CD4-positive, alpha-beta memory T cell (primary cell): ENCODE measurements around the gene PLPPR4. TPM values are rescaled to one million over a fixed set of nuclear protein-coding genes. Genes with fewer than 3 reads are reported as not detected.
A peak's percentile ranks its signal among the peaks of the same experiment; 100 is the strongest.

Experiments
- CTCF ChIA-PET: fragments of 350-600 bp; sonication (Branson Sonifier 250); formaldehyde crosslinking; loops from one replicate; lab custom pipeline; 2021; ENCODE audit warnings: inconsistent platforms; ENCODE audit not compliant: partially characterized antibody; lab: Charles Lee
- POLR2A ChIA-PET: fragments of 350-600 bp; sonication (Branson Sonifier 250); formaldehyde crosslinking; loops from one replicate; lab custom pipeline; 2021; ENCODE audit not compliant: partially characterized antibody; lab: Charles Lee
- DNase-seq, 5 donors: peaks; one replicate each; pipeline versions ENCODE4 v3.0.0 to v3.0.0-alpha.2; 2020 to 2022; ENCODE audit warnings: mixed read lengths in 1 of 5
- H3K27ac ChIP-seq: one replicate; pipeline ENCODE4 v1.7.0; 2013; ENCODE audit warnings: low read depth, low read length
- H3K27me3 ChIP-seq: 2 replicates; pipeline ENCODE4 v1.7.0; 2013; ENCODE audit warnings: mild to moderate bottlenecking, low read length, moderate library complexity; ENCODE audit not compliant: insufficient read depth
- H3K36me3 ChIP-seq: 2 replicates; pipeline ENCODE4 v1.7.0; 2013; ENCODE audit warnings: mild to moderate bottlenecking, low read length, moderate library complexity; ENCODE audit not compliant: insufficient read depth
- H3K4me1 ChIP-seq: 2 replicates; pipeline ENCODE4 v1.7.0; 2013; ENCODE audit warnings: mild to moderate bottlenecking, low read length, moderate library complexity; ENCODE audit not compliant: insufficient read depth
- H3K4me3 ChIP-seq, 2 donors: one replicate each; pipeline ENCODE4 v1.7.0; 2013; ENCODE audit warnings: low read length in 2 of 2, mild to moderate bottlenecking in 1 of 2
- H3K9me3 ChIP-seq, 2 donors: one replicate each; pipeline ENCODE4 v1.7.0; 2013; ENCODE audit warnings: low read length in 2 of 2, control low read depth in 1 of 2; ENCODE audit not compliant: control insufficient read depth in 1 of 2
- H3K27ac Mint-ChIP-seq, 7 donors: one replicate each; pipeline ENCODE4 v1.8.0; 2020 to 2021; ENCODE audit warnings: mixed read lengths in 7 of 7, mild to moderate bottlenecking in 6 of 7, inconsistent platforms in 3 of 7, moderate library complexity in 3 of 7
- H3K27me3 Mint-ChIP-seq, 2 donors: one replicate each; pipeline ENCODE4 v1.8.0; 2020 to 2021; ENCODE audit warnings: mixed read lengths in 2 of 2
- H3K36me3 Mint-ChIP-seq, 2 donors: one replicate each; pipeline ENCODE4 v1.8.0; 2020 to 2021; ENCODE audit warnings: mixed read lengths in 2 of 2, inconsistent platforms in 1 of 2, mild to moderate bottlenecking in 1 of 2
- H3K4me1 Mint-ChIP-seq, 4 donors: one replicate each; pipeline ENCODE4 v1.8.0; 2020 to 2021; ENCODE audit warnings: mixed read lengths in 4 of 4, mild to moderate bottlenecking in 1 of 4
- H3K4me3 Mint-ChIP-seq, 8 donors: one replicate each; pipeline ENCODE4 v1.8.0; 2020 to 2021; ENCODE audit warnings: mixed read lengths in 8 of 8, mild to moderate bottlenecking in 7 of 8, moderate library complexity in 6 of 8, inconsistent platforms in 3 of 8
- H3K9me3 Mint-ChIP-seq, 8 donors: one replicate each; pipeline ENCODE4 v1.8.0; 2020 to 2021; ENCODE audit warnings: mixed read lengths in 8 of 8, mild to moderate bottlenecking in 5 of 8, inconsistent platforms in 3 of 8, moderate library complexity in 1 of 8
- intact Hi-C: fragments of 100-400 bp; cut with micrococcal nuclease; formaldehyde crosslinking; loops from one replicate; pipeline ENCODE4 v1.15.1; 2023
- polyA plus RNA-seq, 2 donors: library from polyadenylated mRNA; unstranded; fragments of 300-500 nt; fragmentation: Illumina TruSeq; gene quantifications; one replicate each; pipeline ENCODE4 v1.2.3, GENCODE V29; 2021
- total RNA-seq, 2 experiments: library from RNA; stranded (reverse); gene quantifications; one replicate each; pipeline ENCODE4 v1.2.3, GENCODE V29; 2021

Gene PLPPR4
- total and polyA plus RNA-seq, 4 experiments from 2014 or later = not detected

DNA sequence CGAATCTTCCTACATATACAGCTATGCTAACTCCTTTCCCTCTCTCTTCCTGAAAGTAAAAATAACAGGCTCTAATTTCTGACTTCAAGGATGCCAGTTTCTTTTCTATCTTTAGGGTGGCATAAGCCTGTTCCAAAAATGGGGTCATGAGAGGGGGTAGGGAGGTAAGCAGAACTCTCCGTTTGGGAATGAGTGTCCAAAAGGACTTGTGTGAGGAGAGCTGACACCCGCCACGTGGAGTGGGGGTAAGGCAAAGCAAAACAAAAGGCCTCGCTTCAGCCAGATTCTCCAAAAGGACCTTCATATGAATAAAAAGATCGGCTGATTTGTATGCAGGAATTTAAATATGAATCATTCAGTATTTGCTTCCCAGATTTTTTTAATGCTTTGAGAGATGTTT lies 28.6 kb downstream of the PLPPR4 start:
- ChIA-PET POLR2A (no interaction called here), CTCF (no interaction called here)
- Histone ChIP-seq H3K4me1 (no peaks in the 10 kb centered on the region), H3K27ac (no peak overlapping the region), H3K9me3 (no peaks in the 10 kb centered on the region), H3K27me3 (no peaks in the 10 kb centered on the region), H3K4me3 (no peak overlapping the region), H3K36me3 (no peaks in the 10 kb centered on the region)
- H3K36me3 Mint-ChIP-seq = no peaks in the 10 kb centered on the region
- no peaks in the 10 kb centered on the region for H3K4me1 Mint-ChIP-seq
- no peak overlapping the region for H3K4me3 Mint-ChIP-seq
- intact Hi-C loops = no loop called here
- peaks cover 0 to 4% of the 10 kb centered on the region in 2 donors for H3K27me3 Mint-ChIP-seq
- DNase-seq = no peak
- H3K9me3 Mint-ChIP-seq = peaks cover 0 to 6% (median 2%) of the 10 kb centered on the region in 8 donors
- H3K27ac Mint-ChIP-seq = no peak overlapping the region

DNA sequence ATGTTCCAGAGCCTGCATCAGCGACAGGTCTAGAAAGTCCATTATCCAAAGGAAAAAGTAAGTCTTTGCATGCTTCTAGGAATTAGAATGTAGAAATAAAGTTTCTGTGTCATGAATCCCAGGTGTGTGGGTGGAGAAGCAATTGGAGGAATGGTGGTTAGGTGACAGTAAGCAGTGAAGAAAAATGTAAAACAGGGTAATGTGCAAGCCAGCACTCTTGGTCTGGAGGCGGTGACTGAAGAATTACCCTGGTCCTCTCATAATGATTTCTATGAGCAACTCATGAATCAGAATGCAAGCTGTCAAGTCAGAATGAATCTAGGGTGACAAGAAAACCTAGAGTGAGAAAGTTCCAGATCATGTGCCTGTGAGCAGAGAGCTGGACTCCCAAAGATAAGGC lies 33.6 kb downstream of the PLPPR4 start:
- Mint-ChIP-seq H3K27ac (no peak overlapping the region), H3K4me3 (no peak overlapping the region), H3K27me3 (no peaks in the 10 kb centered on the region), H3K36me3 (no peaks in the 10 kb centered on the region), H3K4me1 (no peaks in the 10 kb centered on the region), H3K9me3 (peaks cover 0 to 3% (median 0%) of the 10 kb centered on the region in 8 donors)
- intact Hi-C loops = no loop called here
- Histone ChIP-seq H3K4me3 (no peak overlapping the region), H3K27me3 (no peaks in the 10 kb centered on the region), H3K9me3 (no peaks in the 10 kb centered on the region), H3K36me3 (no peaks in the 10 kb centered on the region), H3K4me1 (no peaks in the 10 kb centered on the region), H3K27ac (no peak overlapping the region)
- CTCF ChIA-PET = no interaction called here
- POLR2A ChIA-PET = no interaction called here
- DNase-seq = no peak

- Mint-ChIP-seq H3K9me3 (peaks cover 0 to 5% (median 0%) of the 10 kb centered on the region in 8 donors), H3K27me3 (peaks cover 0 to 2% of the 10 kb centered on the region in 2 donors), H3K4me1 (no peaks in the 10 kb centered on the region), H3K27ac (no peak overlapping the region), H3K36me3 (no peaks in the 10 kb centered on the region), H3K4me3 (no peak overlapping the region)
- no peak overlapping the region for H3K27ac ChIP-seq
- no peaks in the 10 kb centered on the region for H3K4me1 ChIP-seq
- H3K9me3 ChIP-seq = no peaks in the 10 kb centered on the region
- H3K4me3 ChIP-seq = no peak overlapping the region
- H3K36me3 ChIP-seq = no peaks in the 10 kb centered on the region
- POLR2A ChIA-PET = no interaction called here
- DNase-seq = no peak
- intact Hi-C loops = no loop called here
- H3K27me3 ChIP-seq = no peaks in the 10 kb centered on the region
- CTCF ChIA-PET = no interaction called here
These were observed 40.5 kb downstream of the PLPPR4 start for GRCh38 chr1:99304725-99305282.

GRCh38 chr1:99305626-99306025 lies 41.3 kb downstream of the PLPPR4 start:
- ChIA-PET POLR2A (no interaction called here), CTCF (no interaction called here)
- H3K4me1 Mint-ChIP-seq = no peaks in the 10 kb centered on the region
- H3K36me3 ChIP-seq = no peaks in the 10 kb centered on the region
- H3K4me3 Mint-ChIP-seq = peak overlapping the region in 1 of 8 donors; percentile 0
- no peak overlapping the region for H3K4me3 ChIP-seq
- H3K27me3 ChIP-seq = no peaks in the 10 kb centered on the region
- H3K36me3 Mint-ChIP-seq = no peaks in the 10 kb centered on the region
- H3K9me3 Mint-ChIP-seq = peaks cover 0 to 5% (median 0%) of the 10 kb centered on the region in 8 donors
- peaks cover 0 to 2% of the 10 kb centered on the region in 2 donors for H3K27me3 Mint-ChIP-seq
- no peak overlapping the region for H3K27ac Mint-ChIP-seq
- no peak overlapping the region for H3K27ac ChIP-seq
- H3K9me3 ChIP-seq = no peaks in the 10 kb centered on the region
- no peak for DNase-seq
- H3K4me1 ChIP-seq = no peaks in the 10 kb centered on the region
- intact Hi-C loops = no loop called here

GRCh38 chr1:99306056-99306455 lies 41.8 kb downstream of the PLPPR4 start:
- no peak for DNase-seq
- H3K4me1 Mint-ChIP-seq = no peaks in the 10 kb centered on the region
- H3K27ac Mint-ChIP-seq = no peak overlapping the region
- H3K9me3 ChIP-seq = no peaks in the 10 kb centered on the region
- no peaks in the 10 kb centered on the region for H3K36me3 Mint-ChIP-seq
- ChIA-PET CTCF (no interaction called here), POLR2A (no interaction called here)
- H3K9me3 Mint-ChIP-seq = peaks cover 0 to 5% (median 0%) of the 10 kb centered on the region in 8 donors
- H3K36me3 ChIP-seq = no peaks in the 10 kb centered on the region
- peaks cover 0 to 2% of the 10 kb centered on the region in 2 donors for H3K27me3 Mint-ChIP-seq
- H3K4me3 Mint-ChIP-seq = no peak overlapping the region
- no peaks in the 10 kb centered on the region for H3K4me1 ChIP-seq
- no peak overlapping the region for H3K4me3 ChIP-seq
- intact Hi-C loops = no loop called here
- H3K27me3 ChIP-seq = no peaks in the 10 kb centered on the region
- H3K27ac ChIP-seq = no peak overlapping the region

- ChIA-PET CTCF (no interaction called here), POLR2A (no interaction called here)
- Mint-ChIP-seq H3K27ac (no peak overlapping the region), H3K4me3 (no peak overlapping the region), H3K4me1 (no peaks in the 10 kb centered on the region), H3K9me3 (peaks cover 0 to 5% (median 0%) of the 10 kb centered on the region in 8 donors), H3K36me3 (no peaks in the 10 kb centered on the region), H3K27me3 (peaks cover 0 to 2% of the 10 kb centered on the region in 2 donors)
- no peaks in the 10 kb centered on the region for H3K27me3 ChIP-seq
- no peaks in the 10 kb centered on the region for H3K4me1 ChIP-seq
- H3K27ac ChIP-seq = no peak overlapping the region
- no peak for DNase-seq
- H3K36me3 ChIP-seq = no peaks in the 10 kb centered on the region
- intact Hi-C loops = no loop called here
- H3K4me3 ChIP-seq = no peak overlapping the region
- no peaks in the 10 kb centered on the region for H3K9me3 ChIP-seq
These were observed 42.4 kb downstream of the PLPPR4 start for GRCh38 chr1:99306644-99307043.

GRCh38 chr1:99315305-99315704 lies 51.0 kb downstream of the PLPPR4 start:
- ChIA-PET POLR2A (no interaction called here), CTCF (no interaction called here)
- H3K27ac ChIP-seq = no peak overlapping the region
- intact Hi-C loops = no loop called here
- DNase-seq = no peak
- Mint-ChIP-seq H3K27me3 (peaks cover 0 to 3% of the 10 kb centered on the region in 2 donors), H3K36me3 (no peaks in the 10 kb centered on the region), H3K27ac (no peak overlapping the region), H3K9me3 (peaks cover 0 to 5% (median 0%) of the 10 kb centered on the region in 8 donors), H3K4me1 (no peaks in the 10 kb centered on the region), H3K4me3 (no peak overlapping the region)
- no peaks in the 10 kb centered on the region for H3K4me1 ChIP-seq
- no peaks in the 10 kb centered on the region for H3K9me3 ChIP-seq
- H3K4me3 ChIP-seq = no peak overlapping the region
- no peaks in the 10 kb centered on the region for H3K36me3 ChIP-seq
- H3K27me3 ChIP-seq = no peaks in the 10 kb centered on the region
